Smooth muscle cell of the brain vasculature (primary cell): ENCODE results near the gene SEMA6B.
"Not testable (repeated sequence)": the region's sequence is repeated elsewhere in the genome, so short reads cannot be mapped to it uniquely, and the experiment has no call there.

Experiments used
- DNase-seq: peaks from one replicate; pipeline ENCODE4 v3.0.0-alpha.2; 2012; ENCODE audit warnings: low read depth, low spot score

SEMA6B gene, protein sequence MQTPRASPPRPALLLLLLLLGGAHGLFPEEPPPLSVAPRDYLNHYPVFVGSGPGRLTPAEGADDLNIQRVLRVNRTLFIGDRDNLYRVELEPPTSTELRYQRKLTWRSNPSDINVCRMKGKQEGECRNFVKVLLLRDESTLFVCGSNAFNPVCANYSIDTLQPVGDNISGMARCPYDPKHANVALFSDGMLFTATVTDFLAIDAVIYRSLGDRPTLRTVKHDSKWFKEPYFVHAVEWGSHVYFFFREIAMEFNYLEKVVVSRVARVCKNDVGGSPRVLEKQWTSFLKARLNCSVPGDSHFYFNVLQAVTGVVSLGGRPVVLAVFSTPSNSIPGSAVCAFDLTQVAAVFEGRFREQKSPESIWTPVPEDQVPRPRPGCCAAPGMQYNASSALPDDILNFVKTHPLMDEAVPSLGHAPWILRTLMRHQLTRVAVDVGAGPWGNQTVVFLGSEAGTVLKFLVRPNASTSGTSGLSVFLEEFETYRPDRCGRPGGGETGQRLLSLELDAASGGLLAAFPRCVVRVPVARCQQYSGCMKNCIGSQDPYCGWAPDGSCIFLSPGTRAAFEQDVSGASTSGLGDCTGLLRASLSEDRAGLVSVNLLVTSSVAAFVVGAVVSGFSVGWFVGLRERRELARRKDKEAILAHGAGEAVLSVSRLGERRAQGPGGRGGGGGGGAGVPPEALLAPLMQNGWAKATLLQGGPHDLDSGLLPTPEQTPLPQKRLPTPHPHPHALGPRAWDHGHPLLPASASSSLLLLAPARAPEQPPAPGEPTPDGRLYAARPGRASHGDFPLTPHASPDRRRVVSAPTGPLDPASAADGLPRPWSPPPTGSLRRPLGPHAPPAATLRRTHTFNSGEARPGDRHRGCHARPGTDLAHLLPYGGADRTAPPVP

GRCh38 chr19:4559569-4559968 is at the start of gene SEMA6B:
Gene SEMA6B (minus strand): TSS chr19:4559684. CDS start chr19:4558457, 1,227 bp downstream.
- no peak for DNase-seq

DNA sequence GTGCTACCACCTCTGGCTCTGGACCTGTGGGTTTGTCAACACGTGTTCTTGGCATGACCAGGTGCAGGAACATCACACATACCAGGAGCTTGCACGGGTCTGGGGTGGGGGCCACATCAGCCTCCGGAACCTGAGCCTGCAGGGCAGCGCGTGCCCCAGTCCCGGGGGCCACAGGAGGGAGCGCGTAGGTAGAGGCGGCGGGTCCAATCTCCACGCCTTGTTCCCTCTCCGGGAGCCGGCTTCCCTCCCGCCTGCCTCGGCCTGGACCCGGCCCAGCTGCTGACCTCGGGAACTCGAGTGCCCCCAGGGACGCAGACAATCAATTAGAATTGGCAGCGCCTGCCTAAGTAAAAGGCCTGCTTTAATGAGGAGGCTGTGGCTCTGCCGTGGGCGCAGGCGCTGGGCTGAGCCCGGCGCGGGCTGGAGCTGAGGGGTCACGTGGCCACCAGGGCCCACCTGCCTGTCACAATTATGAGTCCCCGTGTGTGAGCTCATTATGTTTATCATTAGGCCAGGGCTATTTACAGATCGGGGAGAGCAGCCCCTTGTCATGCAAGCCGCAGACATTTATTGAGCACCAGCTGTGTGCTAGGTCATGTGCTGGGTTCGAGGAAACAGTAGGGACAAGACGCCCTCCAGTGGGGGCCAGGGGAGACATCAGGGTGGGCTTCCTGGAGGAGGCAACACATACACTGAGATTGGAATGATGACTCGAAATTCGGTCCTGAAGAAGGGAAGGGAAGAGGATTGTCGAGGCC is 47.6 kb upstream of the SEMA6B start:
- DNase-seq = no peak

DNA sequence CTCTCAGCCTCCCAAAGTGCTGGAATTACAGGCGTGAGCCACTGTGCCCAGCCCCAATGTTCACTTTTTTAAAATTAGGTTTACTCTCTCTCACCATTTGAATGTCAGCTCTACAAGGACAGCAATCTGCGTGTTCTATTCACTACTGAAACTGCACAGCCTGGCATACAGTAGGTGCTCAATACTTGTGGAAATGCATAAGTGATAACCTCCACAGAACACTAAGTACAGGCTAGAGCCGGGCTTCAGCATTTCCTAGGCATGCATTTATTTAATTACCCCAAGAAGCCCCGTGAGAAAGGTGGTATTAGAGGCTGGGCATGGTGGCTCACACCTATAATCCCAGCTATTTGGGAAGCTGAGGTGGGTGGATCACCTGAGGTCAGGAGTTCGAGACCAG is 46.7 kb upstream of the SEMA6B start:
- DNase-seq = no peak

GRCh38 chr19:4604912-4605311 is 45.4 kb upstream of the SEMA6B start:
- no peak for DNase-seq

DNA sequence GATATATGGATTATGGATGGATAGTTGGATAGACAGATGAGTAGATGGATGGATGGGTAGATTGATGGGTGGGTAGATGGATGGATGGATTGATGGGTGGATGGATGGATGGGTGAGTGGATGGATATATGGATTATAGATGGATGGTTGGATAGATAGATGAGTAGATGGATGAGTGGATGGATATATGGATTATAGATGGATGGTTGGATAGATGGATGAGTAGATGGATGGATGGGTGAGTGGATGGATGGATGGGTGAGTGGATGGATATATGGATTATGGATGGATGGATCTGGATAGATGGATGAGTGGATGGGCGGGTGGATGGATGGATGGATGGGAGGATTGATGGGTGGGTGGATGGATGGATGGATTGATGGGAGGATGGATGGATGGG is 43.4 kb upstream of the SEMA6B start:
- DNase-seq = no peak

DNA sequence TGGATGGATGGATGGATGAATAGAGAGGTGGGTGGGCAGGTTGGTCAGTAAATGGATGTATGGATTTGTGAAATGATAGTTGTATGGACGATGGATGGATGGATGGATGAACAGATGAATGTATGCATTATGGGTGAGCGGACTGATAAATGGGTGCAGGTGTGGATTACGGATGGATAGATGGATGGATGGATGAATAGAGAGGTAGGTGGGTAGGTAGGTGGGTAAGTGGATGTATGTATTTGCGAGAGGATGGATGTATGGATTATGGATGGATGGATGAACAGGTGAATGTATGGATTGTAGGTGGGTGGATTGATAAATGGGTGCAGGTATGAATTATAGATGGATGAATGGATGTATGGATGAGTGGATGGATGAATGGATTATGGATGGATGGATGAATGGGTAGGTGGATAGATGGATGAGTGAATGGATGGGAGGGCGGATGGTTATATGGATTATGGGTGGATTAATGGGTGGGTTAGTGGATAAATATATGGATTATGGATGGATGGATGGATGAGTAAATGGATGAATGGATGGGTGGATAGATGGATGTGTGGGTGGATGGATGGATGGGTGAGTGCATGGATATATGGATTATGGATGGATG is 42.8 kb upstream of the SEMA6B start:
- no peak for DNase-seq

DNA sequence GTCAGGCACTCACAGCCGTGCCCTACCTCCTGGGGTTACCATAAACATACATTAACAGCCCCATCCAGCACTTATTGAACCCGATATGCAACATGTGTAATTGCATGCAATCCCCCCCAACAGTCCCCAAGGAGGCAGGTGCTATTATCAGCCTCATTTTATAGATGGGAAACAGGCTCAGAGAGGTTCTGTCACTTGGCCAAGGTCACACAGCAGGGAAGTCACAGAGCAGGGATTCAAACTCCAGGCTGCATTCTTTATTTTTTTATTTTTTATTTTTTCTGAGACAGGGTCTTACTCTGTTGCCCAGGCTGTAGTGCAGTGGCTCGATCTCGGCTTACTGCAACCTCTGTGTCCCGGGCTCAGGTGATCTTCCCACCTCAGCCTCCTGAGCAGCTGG is 41.4 kb upstream of the SEMA6B start:
- no peak for DNase-seq

- DNase-seq = no peak
Observed at GRCh38 chr19:4600082-4600481, 40.6 kb upstream of the SEMA6B start.

GRCh38 chr19:4598712-4599111 is 39.2 kb upstream of the SEMA6B start:
- no peak for DNase-seq

- DNase-seq = no peak
Observed at GRCh38 chr19:4597975-4598671, 38.6 kb upstream of the SEMA6B start.

GRCh38 chr19:4597278-4597974 is 37.9 kb upstream of the SEMA6B start:
- no peak for DNase-seq

- no peak for DNase-seq
Observed at GRCh38 chr19:4596033-4596904, 36.8 kb upstream of the SEMA6B start.

- not testable (repeated sequence) for DNase-seq
Observed at GRCh38 chr19:4595158-4595557, 35.7 kb upstream of the SEMA6B start.

DNA sequence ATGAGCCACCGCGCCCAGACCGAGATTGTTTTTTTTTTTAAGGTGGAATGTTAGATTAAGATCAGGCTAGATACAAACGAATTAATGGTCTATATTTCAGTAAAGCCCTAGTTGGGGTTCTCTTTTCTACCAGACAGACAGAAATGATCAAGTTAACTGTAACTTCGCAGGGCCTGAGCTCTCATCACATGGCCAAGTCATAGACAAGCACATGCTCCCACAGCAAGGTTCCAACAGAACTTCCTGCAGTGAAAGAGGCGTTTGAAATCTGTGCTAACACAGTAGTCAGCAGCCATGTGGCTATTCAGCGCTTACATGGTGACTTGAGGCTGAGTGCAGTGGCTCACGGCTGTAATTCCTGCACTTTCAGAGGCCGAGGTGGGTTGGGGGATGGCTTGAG is 34.7 kb upstream of the SEMA6B start:
- no peak for DNase-seq

- DNase-seq = no peak
Observed at GRCh38 chr19:4593409-4593851, 33.9 kb upstream of the SEMA6B start.

DNA sequence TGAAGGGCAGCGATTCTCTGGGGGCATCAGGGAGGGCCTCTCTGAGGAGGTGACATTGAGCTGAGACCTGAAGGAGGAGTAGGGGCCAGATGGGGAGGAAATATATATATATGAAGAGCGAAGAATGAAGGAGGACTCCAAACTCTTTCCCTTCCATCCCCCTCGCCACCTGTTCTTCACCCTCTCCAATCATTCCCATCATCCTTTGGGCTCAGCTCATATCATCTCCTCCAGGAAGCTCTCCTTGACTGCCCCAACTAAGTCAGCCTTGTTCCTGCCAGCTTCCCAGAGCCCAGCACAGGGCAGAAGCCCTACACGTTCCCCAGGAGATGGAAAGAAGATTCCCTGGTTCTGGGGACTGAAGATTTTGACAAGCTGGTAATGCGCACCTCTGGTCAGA is 33.0 kb upstream of the SEMA6B start:
- DNase-seq = no peak

DNA sequence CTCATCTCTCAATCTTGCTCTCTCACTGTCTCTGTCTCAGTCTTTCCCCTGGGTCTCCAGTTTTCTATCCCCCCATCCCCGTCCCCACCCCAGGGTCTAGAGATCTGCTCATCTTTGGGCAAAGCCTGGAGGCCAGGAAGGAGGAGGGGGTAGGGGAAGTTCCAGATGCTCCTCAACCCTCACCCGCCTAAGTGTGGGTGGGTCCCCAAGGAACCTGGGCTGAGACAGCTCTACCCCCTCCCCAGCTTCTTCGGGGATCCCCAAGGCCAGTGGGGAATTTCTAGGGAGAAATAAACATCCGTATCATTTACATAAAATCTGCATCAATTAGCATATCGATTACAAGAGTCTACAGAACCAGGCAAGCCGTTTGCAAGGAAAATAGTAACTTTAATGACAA is 31.8 kb upstream of the SEMA6B start:
- no peak for DNase-seq

DNA sequence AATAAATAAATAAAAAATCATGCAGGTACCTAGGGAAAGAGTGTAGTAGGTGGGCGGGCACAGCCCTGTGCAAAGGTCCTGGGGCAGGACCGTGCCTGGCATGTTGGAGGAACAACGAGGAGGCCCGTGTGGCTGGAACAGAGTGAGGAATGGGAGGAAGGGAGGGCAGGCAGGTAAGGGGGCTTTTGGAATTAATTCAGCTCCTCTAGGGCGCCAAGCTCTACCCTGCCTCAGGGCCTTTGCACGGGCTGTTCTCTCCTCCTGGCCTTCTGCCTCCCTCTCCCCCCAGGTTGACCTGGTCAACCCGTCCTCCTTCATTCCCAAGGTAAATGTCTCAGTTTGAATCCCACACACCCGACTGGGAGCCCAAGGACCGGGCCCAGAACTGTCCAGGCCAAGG is 31.1 kb upstream of the SEMA6B start:
- no peak for DNase-seq
